Sigmoid colon (tissue), 4 donors: ENCODE data around the gene RALY.

Experiments
- CTCF ChIP-seq, 4 experiments: fragments of 450-650 bp in 3 of 4; fragments of 200-600 bp in 1 of 4; IDR thresholded peaks; one replicate each; pipeline ENCODE4 v1.5.1; 2016 to 2019; ENCODE audit warnings: antibody characterized with exemption in 4 of 4, mild to moderate bottlenecking in 3 of 4, moderate library complexity in 2 of 4
- EP300 ChIP-seq, 4 donors: sonication (generic); formaldehyde crosslinking; IDR thresholded peaks; one replicate each; pipeline ENCODE4 v1.6.1; 2017; ENCODE audit warnings: antibody characterized with exemption in 4 of 4
- POLR2A ChIP-seq, 2 donors: fragments of 450-650 bp; IDR thresholded peaks; one replicate each; pipeline ENCODE4 v1.6.1; 2016; ENCODE audit warnings: antibody characterized with exemption in 2 of 2, mild to moderate bottlenecking in 2 of 2, moderate library complexity in 2 of 2
- POLR2AphosphoS5 ChIP-seq, 4 donors: sonication (generic); formaldehyde crosslinking; IDR thresholded peaks; one replicate each; pipeline ENCODE4 v1.6.1; 2017; ENCODE audit warnings: antibody characterized with exemption in 4 of 4

DNA sequence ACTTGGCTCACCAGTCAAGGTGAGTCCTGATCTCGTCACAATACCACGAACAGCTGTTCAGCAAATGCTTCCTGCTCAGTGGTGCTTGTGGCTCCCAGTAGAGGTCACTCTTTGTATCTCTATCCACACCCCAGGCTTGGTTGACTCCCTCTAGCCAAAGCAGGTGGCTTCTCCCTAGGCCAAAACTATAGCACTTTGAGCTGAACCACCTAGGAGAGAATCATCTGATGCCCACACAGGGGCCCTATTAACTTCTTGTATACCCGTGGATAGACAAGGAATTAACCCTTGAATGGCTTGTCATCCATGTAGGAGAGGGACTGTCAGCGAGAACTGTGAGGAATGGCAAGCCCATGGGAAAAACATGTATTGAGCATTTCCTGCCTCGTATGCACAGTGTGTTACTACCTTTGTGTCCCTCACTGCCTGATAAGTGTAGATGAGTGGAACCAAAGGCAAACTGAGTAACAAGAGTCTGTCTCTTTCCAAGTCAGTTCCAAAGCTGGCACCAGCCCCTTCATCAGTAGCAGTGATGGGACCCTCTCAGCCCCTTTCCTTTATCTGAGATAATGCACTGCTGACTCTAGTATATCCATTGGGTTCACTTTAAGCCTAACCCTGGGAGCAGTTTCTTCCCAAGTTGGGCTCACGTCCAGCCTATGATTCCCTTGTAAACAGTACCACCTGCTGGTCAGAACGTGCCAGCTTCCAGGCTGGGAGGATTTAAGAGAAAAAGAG is 75.8 kb downstream of the RALY start:
- TF ChIP-seq CTCF (IDR thresholded peaks at IDR 0.05) (peak; percentile 79 to 92 (median 85)), POLR2A (IDR thresholded peaks at IDR 0.05) (no peak), POLR2AphosphoS5 (IDR thresholded peaks at IDR 0.05) (peak; percentile 15 to 72 (median 53)), EP300 (IDR thresholded peaks at IDR 0.05) (no peak)
